Astrocyte of the cerebellum (primary cell): ENCODE measurements around the gene PRELID1.

ENCODE experiments used
- DNase-seq: peaks from one replicate; pipeline ENCODE4 v3.0.0-alpha.2; 2011; ENCODE audit warnings: low read depth
- H3K4me3 ChIP-seq: 2 replicates; pipeline ENCODE4 v1.5.1; 2011; ENCODE audit warnings: mild to moderate bottlenecking, low read depth, low read length, moderate library complexity
- in situ Hi-C: cut with HindIII; loops from 2 replicates; pipeline ENCODE4 v1.10.0; 2017; ENCODE audit warnings: low sequenced_read_pairs
- TF ChIP-seq, protein P1 (sequence below): IDR thresholded peaks from 2 replicates; pipeline ENCODE4 v1.5.1; 2012; ENCODE audit warnings: low read length, low read depth, moderate library complexity, mild to moderate bottlenecking; ENCODE audit errors: missing control alignments

Gene PRELID1

DNA sequence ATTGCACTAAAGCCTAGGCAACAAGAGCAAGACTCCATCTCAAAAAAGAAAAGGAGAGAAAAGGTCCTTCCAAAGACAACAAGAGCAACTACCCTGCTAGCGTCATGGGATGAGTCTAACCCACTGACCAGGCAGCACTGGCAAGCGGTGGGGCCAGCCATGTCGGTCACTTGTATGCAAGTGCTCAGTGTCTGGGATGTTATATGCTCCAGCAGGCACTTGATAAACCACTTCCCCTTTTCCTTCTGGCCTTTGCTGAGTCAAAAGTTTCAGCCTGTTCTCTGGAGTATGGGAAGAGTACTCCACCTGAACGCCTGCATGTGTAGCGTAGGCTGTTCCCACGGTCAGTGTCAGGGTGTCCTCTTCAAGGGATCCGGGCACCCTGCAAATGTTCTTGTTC is 17.3 kb downstream of the PRELID1 start:
- H3K4me3 ChIP-seq, result no peak overlapping the region
- in situ Hi-C loops, result loop anchor here (5.0 kb wide), 2 partner anchors 41 to 126 kb away; partner anchors contain the start of gene PRR7
- TF ChIP-seq, protein P1, sequence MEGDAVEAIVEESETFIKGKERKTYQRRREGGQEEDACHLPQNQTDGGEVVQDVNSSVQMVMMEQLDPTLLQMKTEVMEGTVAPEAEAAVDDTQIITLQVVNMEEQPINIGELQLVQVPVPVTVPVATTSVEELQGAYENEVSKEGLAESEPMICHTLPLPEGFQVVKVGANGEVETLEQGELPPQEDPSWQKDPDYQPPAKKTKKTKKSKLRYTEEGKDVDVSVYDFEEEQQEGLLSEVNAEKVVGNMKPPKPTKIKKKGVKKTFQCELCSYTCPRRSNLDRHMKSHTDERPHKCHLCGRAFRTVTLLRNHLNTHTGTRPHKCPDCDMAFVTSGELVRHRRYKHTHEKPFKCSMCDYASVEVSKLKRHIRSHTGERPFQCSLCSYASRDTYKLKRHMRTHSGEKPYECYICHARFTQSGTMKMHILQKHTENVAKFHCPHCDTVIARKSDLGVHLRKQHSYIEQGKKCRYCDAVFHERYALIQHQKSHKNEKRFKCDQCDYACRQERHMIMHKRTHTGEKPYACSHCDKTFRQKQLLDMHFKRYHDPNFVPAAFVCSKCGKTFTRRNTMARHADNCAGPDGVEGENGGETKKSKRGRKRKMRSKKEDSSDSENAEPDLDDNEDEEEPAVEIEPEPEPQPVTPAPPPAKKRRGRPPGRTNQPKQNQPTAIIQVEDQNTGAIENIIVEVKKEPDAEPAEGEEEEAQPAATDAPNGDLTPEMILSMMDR, result no peak
- DNase-seq, result no peak

- no peak for DNase-seq
- H3K4me3 ChIP-seq, result no peak overlapping the region
- TF ChIP-seq, protein P1, result no peak
- in situ Hi-C loops, result no loop called here
Observed at GRCh38 chr5:177325868-177326381, 22.3 kb downstream of the PRELID1 start.

DNA sequence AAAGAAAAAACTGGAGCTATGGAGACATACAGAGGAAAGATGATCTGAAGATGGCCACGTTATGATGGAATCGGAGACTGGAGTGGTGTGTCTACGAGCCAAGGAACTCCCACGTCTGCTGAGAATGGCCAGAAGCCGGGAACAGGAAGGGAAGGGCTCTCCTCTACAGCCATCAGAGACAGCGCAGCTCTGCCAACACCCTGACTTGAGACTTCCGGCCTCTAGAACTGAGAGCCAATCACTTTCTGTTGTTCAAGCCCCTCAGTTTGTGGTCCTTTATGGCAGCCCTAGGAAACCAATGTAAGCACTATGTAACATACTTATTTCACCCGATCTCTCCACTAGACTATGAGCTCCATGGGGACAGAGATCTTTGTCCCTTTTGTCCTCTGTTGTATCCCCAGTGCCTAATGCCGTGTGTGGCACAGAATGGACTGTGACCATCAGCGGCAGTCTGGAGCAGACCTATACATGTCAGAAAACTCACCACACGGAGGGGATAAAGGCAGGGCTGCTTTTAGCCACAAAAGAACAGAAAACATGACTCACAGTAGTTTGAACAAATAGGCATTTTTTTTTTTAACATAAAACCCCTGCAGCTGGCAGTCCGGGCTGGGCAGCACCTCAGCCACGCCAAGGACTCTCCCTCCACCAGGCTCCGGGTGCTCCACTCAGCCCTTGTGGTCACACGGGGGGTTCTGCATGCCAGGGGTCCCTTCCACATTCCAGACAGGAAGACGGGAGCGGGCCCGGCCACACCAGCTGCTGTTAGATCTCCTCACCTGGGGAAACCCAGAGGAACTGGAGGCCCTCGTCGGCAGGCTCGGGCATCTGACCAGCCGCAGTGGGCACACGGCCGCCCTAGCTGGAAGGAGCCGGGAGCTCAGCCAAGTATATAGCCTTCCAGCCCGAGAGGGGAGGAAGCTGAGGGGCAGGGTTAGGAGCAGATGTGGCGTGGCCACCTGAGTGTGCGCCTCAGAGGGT is 24.2 kb downstream of the PRELID1 start:
- TF ChIP-seq, protein P1, result peak; percentile 7

GRCh38 chr5:177328545-177329231 is 25.1 kb downstream of the PRELID1 start:
- in situ Hi-C loops, result no loop called here
- TF ChIP-seq, protein P1, result no peak
- H3K4me3 ChIP-seq, result no peak overlapping the region
- no peak for DNase-seq

More for the DNA sequence above, 24.2 kb downstream of the PRELID1 start:
- in situ Hi-C loops, result no loop called here
- no peak overlapping the region for H3K4me3 ChIP-seq
- peak; percentile 46 for DNase-seq

- TF ChIP-seq, protein P1, result no peak
- in situ Hi-C loops, result no loop called here
- no peak overlapping the region for H3K4me3 ChIP-seq
- DNase-seq, result no peak
Observed at GRCh38 chr5:177329883-177330282, 26.3 kb downstream of the PRELID1 start.

GRCh38 chr5:177330991-177331842 is 27.6 kb downstream of the PRELID1 start:
- in situ Hi-C loops, result no loop called here
- no peak overlapping the region for H3K4me3 ChIP-seq
- no peak for DNase-seq
- TF ChIP-seq, protein P1, result no peak
